Measurements from ENCODE around the gene PARD3B.

DNA sequence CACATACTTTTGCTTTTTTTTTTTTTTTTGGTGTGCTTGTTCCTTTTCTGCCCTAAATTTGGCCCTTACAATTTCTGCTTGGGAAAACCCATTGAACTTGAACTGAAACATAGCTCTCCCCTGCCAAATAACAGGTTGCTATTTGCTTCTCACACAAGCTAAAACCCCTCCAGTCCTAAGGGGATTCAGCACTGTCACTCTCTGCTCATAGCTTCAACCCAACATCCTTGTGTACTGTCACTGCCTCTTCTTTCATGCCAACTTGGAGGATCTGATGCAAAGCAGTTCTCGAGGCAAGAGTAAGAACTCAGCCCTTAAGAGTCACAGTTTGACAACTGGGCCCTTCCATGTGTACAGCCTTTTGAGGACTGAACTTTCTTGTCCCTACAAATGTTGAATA, 1106.4 kb downstream of the PARD3B start:
- TF ChIP-seq, protein P1, sequence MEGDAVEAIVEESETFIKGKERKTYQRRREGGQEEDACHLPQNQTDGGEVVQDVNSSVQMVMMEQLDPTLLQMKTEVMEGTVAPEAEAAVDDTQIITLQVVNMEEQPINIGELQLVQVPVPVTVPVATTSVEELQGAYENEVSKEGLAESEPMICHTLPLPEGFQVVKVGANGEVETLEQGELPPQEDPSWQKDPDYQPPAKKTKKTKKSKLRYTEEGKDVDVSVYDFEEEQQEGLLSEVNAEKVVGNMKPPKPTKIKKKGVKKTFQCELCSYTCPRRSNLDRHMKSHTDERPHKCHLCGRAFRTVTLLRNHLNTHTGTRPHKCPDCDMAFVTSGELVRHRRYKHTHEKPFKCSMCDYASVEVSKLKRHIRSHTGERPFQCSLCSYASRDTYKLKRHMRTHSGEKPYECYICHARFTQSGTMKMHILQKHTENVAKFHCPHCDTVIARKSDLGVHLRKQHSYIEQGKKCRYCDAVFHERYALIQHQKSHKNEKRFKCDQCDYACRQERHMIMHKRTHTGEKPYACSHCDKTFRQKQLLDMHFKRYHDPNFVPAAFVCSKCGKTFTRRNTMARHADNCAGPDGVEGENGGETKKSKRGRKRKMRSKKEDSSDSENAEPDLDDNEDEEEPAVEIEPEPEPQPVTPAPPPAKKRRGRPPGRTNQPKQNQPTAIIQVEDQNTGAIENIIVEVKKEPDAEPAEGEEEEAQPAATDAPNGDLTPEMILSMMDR (IDR thresholded peaks at IDR 0.05; ENCODE audit: low read depth, low read length), result no peak
- TF ChIP-seq POLR2A (IDR thresholded peaks at IDR 0.05; ENCODE audit: extremely low read depth, insufficient read length), result no peak
